SK-N-DZ (cell line): Measurements from ENCODE around the gene ASIC2.
"Not testable (repeated sequence)": the region's sequence is repeated elsewhere in the genome, so short reads cannot be mapped to it uniquely, and the experiment has no call there.

Experiments
- DNase-seq: peaks from one replicate; pipeline ENCODE4 v3.0.0-alpha.2; 2015; ENCODE audit warnings: low spot score

ASIC2 gene

DNA sequence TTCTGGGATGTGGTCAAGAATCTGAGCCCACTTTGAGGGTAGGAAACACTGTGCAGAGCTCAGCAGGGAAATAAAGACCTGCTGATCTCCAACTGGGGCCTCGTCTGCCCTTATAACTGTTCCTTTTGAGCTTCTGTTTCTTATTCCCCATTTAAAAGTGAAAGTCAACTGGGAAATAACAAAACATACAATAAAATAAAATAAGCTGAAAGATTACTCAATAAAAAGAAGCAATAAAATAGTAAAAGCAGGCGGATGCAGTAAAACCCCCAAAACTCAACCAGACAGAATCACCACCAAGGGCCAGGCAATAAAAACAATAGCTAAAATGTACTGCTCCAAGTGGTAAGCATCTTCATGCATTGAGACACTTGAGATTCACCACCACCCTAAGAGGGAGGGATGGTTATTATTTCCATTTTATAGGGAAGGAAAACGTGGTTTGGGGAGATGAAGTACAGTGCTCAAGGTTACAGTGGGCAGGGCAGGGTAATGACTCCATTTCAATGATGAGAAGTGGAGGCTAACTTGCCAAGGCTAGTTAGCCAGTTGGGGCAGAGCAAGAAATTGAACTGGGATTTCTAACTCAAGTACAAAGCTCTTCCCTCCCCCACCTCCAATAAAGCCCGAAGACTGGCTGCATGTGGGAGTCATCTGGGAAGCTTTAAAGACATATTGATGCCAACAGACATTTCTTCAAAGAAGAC is 307.9 kb downstream of the ASIC2 start:
- no peak for DNase-seq

DNA sequence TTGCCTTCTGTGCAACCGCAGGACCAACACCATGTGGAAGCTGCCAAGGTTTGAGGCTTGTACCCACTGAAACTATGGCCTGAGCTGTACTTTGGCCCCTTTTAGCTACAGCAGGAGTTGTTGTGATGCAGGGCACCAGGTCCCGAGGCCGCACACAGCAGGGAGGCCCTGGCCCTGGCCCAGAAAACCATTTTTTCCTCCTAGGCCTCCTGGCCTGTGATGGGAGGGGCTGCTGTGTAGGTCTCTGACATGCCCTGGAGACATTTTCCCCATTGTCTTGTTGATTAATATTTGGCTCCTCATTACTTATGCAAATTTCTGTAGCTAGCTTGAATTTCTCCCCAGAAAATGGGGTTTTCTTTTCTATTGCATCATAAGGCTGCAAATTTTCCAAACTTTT is 311.5 kb downstream of the ASIC2 start:
- DNase-seq = not testable (repeated sequence)

DNA sequence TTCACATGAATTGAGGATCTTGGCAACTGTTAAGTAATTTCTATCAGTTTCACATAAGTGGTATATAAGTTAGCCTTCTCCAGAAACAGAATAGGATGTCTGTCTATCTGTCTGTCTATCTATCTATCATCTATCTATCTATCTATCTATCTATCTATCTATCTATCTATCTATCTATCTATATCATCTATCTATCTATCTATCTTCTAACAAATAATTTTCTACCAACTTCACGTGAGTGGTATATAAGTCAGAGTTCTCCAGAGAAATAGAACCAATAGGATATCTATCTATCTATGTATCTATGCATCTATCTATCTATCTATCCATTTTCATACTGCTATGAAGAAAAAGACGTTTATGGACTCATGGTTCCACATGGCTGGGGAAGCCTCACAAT is 312.9 kb downstream of the ASIC2 start:
- no peak for DNase-seq

DNA sequence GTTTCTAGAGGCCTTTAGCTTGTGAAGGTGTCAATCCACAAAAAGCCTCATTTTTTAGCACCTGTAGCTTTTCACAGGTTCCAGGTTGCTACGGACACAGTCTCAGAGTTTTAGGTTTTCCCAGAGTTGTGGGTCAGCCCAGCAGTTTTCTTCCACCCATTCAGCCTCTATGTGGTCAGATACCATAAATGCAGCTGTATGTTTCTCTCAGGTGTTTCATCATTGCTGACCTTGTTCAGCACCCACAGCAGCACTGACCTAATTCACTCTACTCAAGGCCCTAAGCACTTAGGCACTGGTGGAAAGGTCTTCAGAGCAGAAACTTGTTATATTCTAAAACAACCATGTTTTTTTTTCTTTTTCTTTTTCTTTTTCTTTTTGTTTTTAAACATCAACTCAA is 316.5 kb downstream of the ASIC2 start:
- DNase-seq = no peak

DNA sequence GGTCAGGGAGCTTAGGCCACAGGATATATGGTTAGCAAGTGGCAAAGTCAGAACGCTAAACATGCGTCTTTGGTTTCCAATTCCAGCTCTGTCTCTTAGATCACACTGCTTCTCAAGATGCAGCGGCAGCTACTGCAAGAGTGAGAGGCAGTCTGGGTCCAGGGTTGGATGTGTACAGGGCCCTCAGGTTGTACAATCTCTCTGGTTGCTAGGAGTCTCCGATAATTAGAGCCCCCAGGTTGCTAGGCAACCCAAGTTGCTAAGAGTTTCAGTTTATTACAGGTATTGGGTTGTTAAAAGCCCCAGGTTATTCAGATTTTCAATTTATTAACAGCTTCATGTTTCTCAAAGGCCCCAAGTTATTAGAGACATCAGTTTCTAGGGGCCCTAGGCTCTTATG is 317.0 kb downstream of the ASIC2 start:
- DNase-seq = no peak

DNA sequence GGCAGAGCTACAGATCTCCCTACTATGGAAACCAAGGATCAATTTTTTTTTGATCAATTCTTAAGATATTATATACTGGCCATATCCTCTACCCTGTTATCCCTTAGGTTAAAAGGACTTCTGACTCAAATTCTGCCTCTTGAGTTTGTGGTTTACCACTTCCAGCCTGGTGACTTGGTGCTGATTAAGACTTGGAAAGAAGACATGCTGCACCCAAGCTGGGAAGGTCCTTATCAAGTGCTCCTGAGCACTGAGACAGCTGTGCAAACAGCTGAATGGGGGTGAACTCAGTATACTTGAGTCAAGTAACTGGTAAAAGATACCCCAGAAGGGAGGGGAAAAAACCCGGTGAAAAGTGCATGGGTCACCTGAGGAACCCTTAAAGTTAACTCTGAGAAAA is 321.9 kb downstream of the ASIC2 start:
- no peak for DNase-seq

DNA sequence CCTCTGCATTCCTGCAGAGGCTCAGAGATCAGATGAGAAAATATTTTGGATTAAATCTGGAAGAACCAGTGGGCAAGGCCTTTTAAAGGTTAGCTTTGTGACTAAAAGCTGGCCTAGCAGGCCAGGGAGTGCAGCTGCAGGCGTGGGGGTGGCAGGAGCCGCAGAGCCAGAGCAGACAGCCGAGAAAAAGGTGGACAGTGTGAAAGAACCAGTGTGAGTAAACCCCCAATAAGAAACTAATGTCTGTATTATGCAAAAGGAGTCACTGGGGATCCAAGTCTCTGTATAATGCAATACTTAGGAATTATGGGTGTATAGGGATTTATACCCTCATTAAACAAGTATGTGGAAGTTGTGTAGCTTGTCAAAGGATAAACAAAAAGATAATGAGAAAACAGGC is 322.8 kb downstream of the ASIC2 start:
- DNase-seq = no peak

DNA sequence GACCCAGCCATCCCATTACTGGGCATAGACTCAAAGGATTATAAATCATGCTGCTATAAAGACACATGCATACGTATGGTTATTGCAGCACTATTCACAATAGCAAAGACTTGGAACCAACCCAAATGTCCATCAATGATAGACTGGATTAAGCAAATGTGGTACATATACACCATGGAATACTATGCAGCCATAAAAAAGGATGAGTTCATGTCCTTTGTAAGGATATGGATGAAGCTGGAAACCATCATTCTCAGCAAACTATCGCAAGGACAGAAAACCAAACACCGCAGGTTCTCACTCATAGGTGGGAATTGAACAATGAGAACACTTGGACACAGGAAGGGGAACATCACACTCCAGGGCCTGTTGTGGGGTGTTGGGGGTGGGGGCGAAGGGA is 323.9 kb downstream of the ASIC2 start:
- DNase-seq = not testable (repeated sequence)

DNA sequence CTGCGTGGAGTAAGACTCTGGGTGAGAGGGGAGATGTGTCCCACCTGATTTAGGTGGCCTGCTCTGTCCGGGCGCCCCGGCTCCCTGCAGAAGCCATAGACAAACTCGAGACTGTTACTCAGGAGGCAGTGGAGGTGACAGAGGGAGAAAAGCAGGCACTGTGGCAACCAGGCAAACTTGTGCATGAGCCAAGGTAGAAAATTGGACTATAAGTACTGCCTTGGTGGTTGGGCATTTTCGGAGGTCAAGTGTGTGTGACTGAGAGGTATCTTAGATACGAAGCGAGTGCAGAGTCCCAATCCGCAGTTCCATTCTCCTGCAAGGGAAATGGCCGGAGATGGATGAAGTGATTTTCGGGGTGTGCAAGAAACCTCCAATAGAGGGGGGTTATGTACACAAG is 328.6 kb downstream of the ASIC2 start:
- no peak for DNase-seq
